ENCODE measurements around the gene ATP11A.
"Not testable (repeated sequence)": the region's sequence is repeated elsewhere in the genome, so short reads cannot be mapped to it uniquely, and the experiment has no call there.

Gene ATP11A

GRCh38 chr13:112884700-112885099 lies 194.9 kb downstream of the ATP11A start:
- not testable (repeated sequence) for FAIRE-seq

GRCh38 chr13:112885242-112885781 lies 195.5 kb downstream of the ATP11A start:
- FAIRE-seq: no peak

GRCh38 chr13:112885782-112886268 lies 196.0 kb downstream of the ATP11A start:
- FAIRE-seq: peak; percentile 84

GRCh38 chr13:112887151-112887550 lies 197.3 kb downstream of the ATP11A start:
- FAIRE-seq: no peak

GRCh38 chr13:112887557-112887991 lies 197.7 kb downstream of the ATP11A start:
- no peak for FAIRE-seq

- no peak for FAIRE-seq
Observed at GRCh38 chr13:112888238-112889111, 198.6 kb downstream of the ATP11A start.

- no peak for FAIRE-seq
Observed at GRCh38 chr13:112889351-112890290, 199.8 kb downstream of the ATP11A start.

- FAIRE-seq: no peak
Observed at GRCh38 chr13:112890316-112891145, 200.7 kb downstream of the ATP11A start.

GRCh38 chr13:112891477-112892401 lies 201.9 kb downstream of the ATP11A start:
- no peak for FAIRE-seq

- FAIRE-seq: no peak
Observed at GRCh38 chr13:112892426-112893206, 202.8 kb downstream of the ATP11A start.

GRCh38 chr13:112893207-112893569 lies 203.3 kb downstream of the ATP11A start:
- no peak for FAIRE-seq

- FAIRE-seq: no peak
Observed at GRCh38 chr13:112893570-112894422, 204.0 kb downstream of the ATP11A start.

- no peak for FAIRE-seq
Observed at GRCh38 chr13:112894423-112894672, 204.5 kb downstream of the ATP11A start.

- FAIRE-seq: no peak
Observed at GRCh38 chr13:112894673-112895481, 205.0 kb downstream of the ATP11A start.

- FAIRE-seq: no peak
Observed at GRCh38 chr13:112895521-112896465, 206.0 kb downstream of the ATP11A start.

GRCh38 chr13:112896736-112897602 lies 207.1 kb downstream of the ATP11A start:
- no peak for FAIRE-seq

- FAIRE-seq: no peak
Observed at GRCh38 chr13:112897603-112897955, 207.7 kb downstream of the ATP11A start.
